Measurements from ENCODE around the gene GNA15. TPM values are rescaled to one million over a fixed set of nuclear protein-coding genes. Genes with fewer than 3 reads are reported as not detected.
"Not testable (repeated sequence)": the region's sequence is repeated elsewhere in the genome, so short reads cannot be mapped to it uniquely, and the experiment has no call there.

The GNA15 gene
- total and polyA plus RNA-seq, 5 donors from 2014 or later = 4.1 to 43.0 (median 6.8) TPM

- Mint-ChIP-seq H3K9me3 (no peaks in the 10 kb centered on the region), H3K27ac (no peak overlapping the region), H3K4me3 (no peak overlapping the region), H3K27me3 (no peaks in the 10 kb centered on the region), H3K4me1 (peaks cover 0 to 5% (median 2%) of the 10 kb centered on the region in 4 donors), H3K36me3 (no peaks in the 10 kb centered on the region)
- no peaks in the 10 kb centered on the region for H3K27me3 ChIP-seq (ENCODE audit: control insufficient read depth, insufficient read depth, low read length)
- H3K9me3 ChIP-seq (ENCODE audit: control insufficient read depth in 2 of 2, low read length in 2 of 2) = no peaks in the 10 kb centered on the region
- H3K4me1 ChIP-seq (ENCODE audit: control insufficient read depth, insufficient read depth, low read length, poor library complexity, severe bottlenecking) = peaks cover 15% of the 10 kb centered on the region
- no peak overlapping the region for H3K4me3 ChIP-seq (ENCODE audit: low read depth, low read length)
- ATAC-seq (ENCODE audit: low read depth in 2 of 2) = no peak
- H3K27ac ChIP-seq (ENCODE audit: insufficient read depth, low read length, poor library complexity, severe bottlenecking) = no peak overlapping the region
- DNase-seq = no peak
- peaks cover 2% of the 10 kb centered on the region for H3K36me3 ChIP-seq (ENCODE audit: control insufficient read depth, insufficient read depth, low read length)
These were observed 15.0 kb downstream of the GNA15 start for GRCh38 chr19:3150739-3151329.

- H3K4me3 Mint-ChIP-seq = no peak overlapping the region
- H3K27ac Mint-ChIP-seq = no peak overlapping the region
- no peaks in the 10 kb centered on the region for H3K36me3 Mint-ChIP-seq
- Histone ChIP-seq H3K27me3 (ENCODE audit: control insufficient read depth, insufficient read depth, low read length) (no peaks in the 10 kb centered on the region), H3K4me1 (ENCODE audit: control insufficient read depth, insufficient read depth, low read length, poor library complexity, severe bottlenecking) (peaks cover 20% of the 10 kb centered on the region), H3K9me3 (ENCODE audit: control insufficient read depth in 2 of 2, low read length in 2 of 2) (no peaks in the 10 kb centered on the region), H3K4me3 (ENCODE audit: low read depth, low read length) (no peak overlapping the region), H3K36me3 (ENCODE audit: control insufficient read depth, insufficient read depth, low read length) (peaks cover 2% of the 10 kb centered on the region), H3K27ac (ENCODE audit: insufficient read depth, low read length, poor library complexity, severe bottlenecking) (no peak overlapping the region)
- no peaks in the 10 kb centered on the region for H3K27me3 Mint-ChIP-seq
- ATAC-seq (ENCODE audit: low read depth in 2 of 2) (no peak), DNase-seq (no peak)
- peaks cover 0 to 8% (median 4%) of the 10 kb centered on the region in 4 donors for H3K4me1 Mint-ChIP-seq
- H3K9me3 Mint-ChIP-seq = no peaks in the 10 kb centered on the region
These were observed 16.0 kb downstream of the GNA15 start for GRCh38 chr19:3151563-3152418.

DNA sequence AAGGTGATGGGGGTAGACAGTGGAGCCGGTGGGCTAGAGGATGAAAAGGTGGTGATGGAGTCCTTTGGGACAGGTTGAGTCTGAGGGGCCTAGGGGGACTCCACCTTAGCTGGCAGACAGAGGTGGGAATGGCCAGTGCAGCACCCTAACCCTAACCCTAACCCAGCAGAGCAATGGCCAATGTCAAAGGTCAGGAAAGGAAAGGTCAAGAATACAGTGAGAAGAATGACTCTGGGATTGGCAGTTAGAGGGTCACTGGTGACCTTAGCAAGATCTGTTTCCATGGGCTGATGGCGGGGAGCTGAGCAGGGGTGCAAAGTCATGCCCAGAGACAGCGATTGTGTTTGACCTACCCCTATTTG, 16.6 kb downstream of the GNA15 start:
- no peaks in the 10 kb centered on the region for H3K27me3 Mint-ChIP-seq

GRCh38 chr19:3153286-3154230, 17.7 kb downstream of the GNA15 start:
- no peak overlapping the region for H3K27ac ChIP-seq (ENCODE audit: insufficient read depth, low read length, poor library complexity, severe bottlenecking)
- H3K4me3 ChIP-seq (ENCODE audit: low read depth, low read length) = no peak overlapping the region
- peaks cover 5% of the 10 kb centered on the region for H3K36me3 ChIP-seq (ENCODE audit: control insufficient read depth, insufficient read depth, low read length)
- Mint-ChIP-seq H3K36me3 (no peaks in the 10 kb centered on the region), H3K27ac (no peak overlapping the region), H3K27me3 (no peaks in the 10 kb centered on the region), H3K4me3 (no peak overlapping the region), H3K4me1 (peaks cover 0 to 13% (median 9%) of the 10 kb centered on the region in 4 donors), H3K9me3 (peaks cover 0 to under 1% (median 0%) of the 10 kb centered on the region in 7 donors)
- H3K27me3 ChIP-seq (ENCODE audit: control insufficient read depth, insufficient read depth, low read length) = no peaks in the 10 kb centered on the region
- peaks cover 20% of the 10 kb centered on the region for H3K4me1 ChIP-seq (ENCODE audit: control insufficient read depth, insufficient read depth, low read length, poor library complexity, severe bottlenecking)
- ATAC-seq (ENCODE audit: low read depth in 2 of 2) (no peak), DNase-seq (no peak)
- H3K9me3 ChIP-seq (ENCODE audit: control insufficient read depth in 2 of 2, low read length in 2 of 2) = no peaks in the 10 kb centered on the region

More for the DNA sequence above, 16.6 kb downstream of the GNA15 start:
- H3K27ac ChIP-seq (ENCODE audit: insufficient read depth, low read length, poor library complexity, severe bottlenecking) = no peak overlapping the region
- ATAC-seq (ENCODE audit: low read depth in 2 of 2) (no peak), DNase-seq (no peak)
- no peaks in the 10 kb centered on the region for H3K36me3 Mint-ChIP-seq
- peaks cover 2% of the 10 kb centered on the region for H3K36me3 ChIP-seq (ENCODE audit: control insufficient read depth, insufficient read depth, low read length)
- peaks cover 0 to 11% (median 9%) of the 10 kb centered on the region in 4 donors for H3K4me1 Mint-ChIP-seq
- H3K4me3 Mint-ChIP-seq = no peak overlapping the region
- no peaks in the 10 kb centered on the region for H3K27me3 ChIP-seq (ENCODE audit: control insufficient read depth, insufficient read depth, low read length)
- H3K27ac Mint-ChIP-seq = no peak overlapping the region
- peaks cover 20% of the 10 kb centered on the region for H3K4me1 ChIP-seq (ENCODE audit: control insufficient read depth, insufficient read depth, low read length, poor library complexity, severe bottlenecking)
- H3K9me3 Mint-ChIP-seq = no peaks in the 10 kb centered on the region
- no peak overlapping the region for H3K4me3 ChIP-seq (ENCODE audit: low read depth, low read length)
- H3K9me3 ChIP-seq (ENCODE audit: control insufficient read depth in 2 of 2, low read length in 2 of 2) = no peaks in the 10 kb centered on the region

DNA sequence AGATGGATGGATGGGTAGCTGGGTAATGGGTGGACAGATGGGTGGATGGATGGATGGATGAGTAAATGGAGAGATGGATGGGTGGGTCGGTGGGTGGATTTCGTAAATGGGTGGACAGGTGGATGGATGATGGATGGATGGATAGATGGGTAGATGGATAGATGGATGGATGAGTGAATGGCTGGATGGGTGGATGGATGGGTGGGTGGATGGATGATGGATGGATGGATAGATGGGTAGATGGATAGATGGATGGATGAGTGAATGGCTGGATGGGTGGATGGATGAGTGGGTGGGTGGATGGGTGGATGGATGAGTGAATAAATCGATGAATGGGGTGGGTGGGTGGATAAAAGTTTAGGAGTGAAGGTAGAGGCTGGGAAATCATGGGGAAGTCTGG, 18.6 kb downstream of the GNA15 start:
- H3K4me3 ChIP-seq (ENCODE audit: low read depth, low read length) = peak overlapping the region; percentile 64
- H3K9me3 ChIP-seq (ENCODE audit: control insufficient read depth in 2 of 2, low read length in 2 of 2); H3K27me3 Mint-ChIP-seq; H3K9me3 Mint-ChIP-seq; ATAC-seq (ENCODE audit: low read depth in 2 of 2); H3K27me3 ChIP-seq (ENCODE audit: control insufficient read depth, insufficient read depth, low read length); H3K36me3 Mint-ChIP-seq; DNase-seq; H3K36me3 ChIP-seq (ENCODE audit: control insufficient read depth, insufficient read depth, low read length): not testable (repeated sequence)
- peaks cover 20% of the 10 kb centered on the region for H3K4me1 ChIP-seq (ENCODE audit: control insufficient read depth, insufficient read depth, low read length, poor library complexity, severe bottlenecking)
- peak overlapping the region; percentile 69 for H3K27ac ChIP-seq (ENCODE audit: insufficient read depth, low read length, poor library complexity, severe bottlenecking)
- peak overlapping the region in 2 of 4 donors; percentile 73 to 78 for H3K4me3 Mint-ChIP-seq
- H3K27ac Mint-ChIP-seq = peak overlapping the region in 1 of 3 donors; percentile 84
- H3K4me1 Mint-ChIP-seq = peaks cover 0 to 13% (median 9%) of the 10 kb centered on the region in 4 donors

DNA sequence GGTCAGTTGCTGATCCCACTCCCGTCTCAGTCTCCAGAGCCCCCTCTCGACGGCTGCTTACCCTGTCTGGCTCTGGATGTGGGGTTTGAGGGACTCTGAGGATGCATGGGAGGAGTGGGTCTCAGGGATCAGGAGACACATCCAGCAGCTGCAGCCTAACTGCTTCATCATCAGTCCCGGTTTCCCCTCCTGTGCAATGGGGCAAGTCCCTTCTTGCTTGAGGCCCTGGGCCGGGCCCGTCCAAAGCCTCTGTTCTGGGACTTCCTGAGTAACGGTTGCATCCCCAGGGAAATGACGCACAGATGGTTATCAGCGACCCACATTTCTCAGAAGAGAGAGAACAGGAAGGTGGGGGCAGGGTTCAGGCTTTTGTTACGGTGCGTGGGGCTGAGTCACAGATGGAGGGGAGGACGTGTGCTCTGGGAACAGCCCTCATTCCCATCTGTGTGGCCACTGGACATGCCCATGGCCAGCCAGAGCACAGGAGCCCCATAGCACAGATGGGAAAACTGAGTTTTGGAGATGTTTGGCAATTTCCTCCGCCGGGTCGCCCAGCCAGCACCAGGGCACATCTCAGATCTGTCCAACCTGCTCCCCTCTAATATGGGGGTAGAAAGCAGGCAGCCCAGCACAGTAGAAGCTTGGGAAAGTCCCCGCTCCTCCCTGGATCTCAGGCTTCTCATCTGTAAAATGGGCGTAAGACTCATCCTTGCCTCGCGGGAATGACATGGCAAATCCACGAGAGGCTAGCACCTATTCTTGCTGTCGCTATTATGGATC, 19.3 kb downstream of the GNA15 start:
- Histone ChIP-seq H3K27me3 (ENCODE audit: control insufficient read depth, insufficient read depth, low read length) (no peaks in the 10 kb centered on the region), H3K9me3 (ENCODE audit: control insufficient read depth in 2 of 2, low read length in 2 of 2) (no peaks in the 10 kb centered on the region), H3K4me3 (ENCODE audit: low read depth, low read length) (peak overlapping the region; percentile 64), H3K36me3 (ENCODE audit: control insufficient read depth, insufficient read depth, low read length) (peaks cover 3% of the 10 kb centered on the region), H3K4me1 (ENCODE audit: control insufficient read depth, insufficient read depth, low read length, poor library complexity, severe bottlenecking) (peaks cover 20% of the 10 kb centered on the region), H3K27ac (ENCODE audit: insufficient read depth, low read length, poor library complexity, severe bottlenecking) (peak overlapping the region; percentile 69)
- H3K4me3 Mint-ChIP-seq = peak overlapping the region; percentile 45 to 78 (median 70)
- H3K27me3 Mint-ChIP-seq = no peaks in the 10 kb centered on the region
- ATAC-seq (ENCODE audit: low read depth in 2 of 2) (peak; percentile 84 to 87), DNase-seq (peak; percentile 55 to 91 (median 64))
- H3K9me3 Mint-ChIP-seq = peaks cover 0 to 3% (median 0%) of the 10 kb centered on the region in 7 donors
- peak overlapping the region in 2 of 3 donors; percentile 60 to 84 for H3K27ac Mint-ChIP-seq
- H3K36me3 Mint-ChIP-seq = peaks cover 1% of the 10 kb centered on the region
- H3K4me1 Mint-ChIP-seq = peaks cover 0 to 13% (median 9%) of the 10 kb centered on the region in 4 donors
